ENCODE data around the gene SMARCA5. TPM values are rescaled to one million over a fixed set of nuclear protein-coding genes. Genes with fewer than 3 reads are reported as not detected.
"Not testable (repeated sequence)": the region's sequence is repeated elsewhere in the genome, so short reads cannot be mapped to it uniquely, and the experiment has no call there.

Gene SMARCA5
- total RNA-seq, 2 donors from 2014 or later, result 29.1 to 33.3 TPM

GRCh38 chr4:143524211-143524610 lies 10.7 kb downstream of the SMARCA5 start:
- no peak for ATAC-seq
- intact Hi-C loops (cut with DNase I, micrococcal nuclease), result no loop called here
- no peak for DNase-seq

- intact Hi-C loops (cut with DNase I, micrococcal nuclease); ATAC-seq; DNase-seq: not testable (repeated sequence)
These were observed 14.5 kb downstream of the SMARCA5 start for GRCh38 chr4:143528046-143528445.

GRCh38 chr4:143531380-143531779 lies 17.9 kb downstream of the SMARCA5 start:
- no peak for ATAC-seq
- intact Hi-C loops (cut with DNase I, micrococcal nuclease), result no loop called here

GRCh38 chr4:143531788-143532491 lies 18.4 kb downstream of the SMARCA5 start:
- intact Hi-C loops (cut with DNase I, micrococcal nuclease), result no loop called here
- ATAC-seq, result no peak

More at GRCh38 chr4:143531380-143531779, 17.9 kb downstream of the SMARCA5 start:
- DNase-seq, result no peak

GRCh38 chr4:143538979-143539669 lies 25.6 kb downstream of the SMARCA5 start:
- ATAC-seq (no peak), DNase-seq (no peak)
- intact Hi-C loops (cut with DNase I, micrococcal nuclease), result no loop called here

More at GRCh38 chr4:143531788-143532491, 18.4 kb downstream of the SMARCA5 start:
- no peak for DNase-seq

GRCh38 chr4:143539670-143540023 lies 26.1 kb downstream of the SMARCA5 start:
- no peak for DNase-seq
- intact Hi-C loops (cut with DNase I, micrococcal nuclease), result no loop called here
- no peak for ATAC-seq

GRCh38 chr4:143549928-143550327 lies 36.4 kb downstream of the SMARCA5 start:
- DNase-seq (no peak), ATAC-seq (no peak)
- intact Hi-C loops (cut with DNase I, micrococcal nuclease), result no loop called here

- intact Hi-C loops (cut with DNase I, micrococcal nuclease), result no loop called here
- ATAC-seq (no peak), DNase-seq (no peak)
These were observed 41.5 kb downstream of the SMARCA5 start for GRCh38 chr4:143554728-143555597.

GRCh38 chr4:143555676-143556075 lies 42.2 kb downstream of the SMARCA5 start:
- DNase-seq (no peak), ATAC-seq (no peak)
- intact Hi-C loops (cut with DNase I, micrococcal nuclease), result no loop called here

- DNase-seq (no peak), ATAC-seq (no peak)
These were observed 44.8 kb downstream of the SMARCA5 start for GRCh38 chr4:143558286-143558685.

GRCh38 chr4:143558823-143559756 lies 45.6 kb downstream of the SMARCA5 start:
- intact Hi-C loops (cut with DNase I, micrococcal nuclease), result no loop called here
- DNase-seq (peak; percentile 82 to 85), ATAC-seq (peak; percentile 94)

More at GRCh38 chr4:143558286-143558685, 44.8 kb downstream of the SMARCA5 start:
- intact Hi-C loops (cut with DNase I, micrococcal nuclease), result no loop called here

- no peak for DNase-seq
- ATAC-seq, result no peak
- intact Hi-C loops (cut with DNase I, micrococcal nuclease), result no loop called here
These were observed 46.2 kb downstream of the SMARCA5 start for GRCh38 chr4:143559757-143560147.

GRCh38 chr4:143564472-143564871 lies 51.0 kb downstream of the SMARCA5 start:
- intact Hi-C loops (cut with DNase I, micrococcal nuclease), result no loop called here
- DNase-seq (no peak), ATAC-seq (no peak)

GRCh38 chr4:143575331-143575730 lies 61.8 kb downstream of the SMARCA5 start:
- intact Hi-C loops (cut with DNase I, micrococcal nuclease), result no loop called here
- DNase-seq (no peak), ATAC-seq (no peak)

GRCh38 chr4:143581331-143581946 lies 67.9 kb downstream of the SMARCA5 start:
- no peak for DNase-seq
- ATAC-seq, result no peak
- intact Hi-C loops (cut with DNase I, micrococcal nuclease), result no loop called here

- DNase-seq (no peak), ATAC-seq (no peak)
- intact Hi-C loops (cut with DNase I, micrococcal nuclease), result no loop called here
These were observed 72.0 kb downstream of the SMARCA5 start for GRCh38 chr4:143585548-143585947.

GRCh38 chr4:143586080-143586479 lies 72.6 kb downstream of the SMARCA5 start:
- ATAC-seq (no peak), DNase-seq (no peak)
- intact Hi-C loops (cut with DNase I, micrococcal nuclease), result no loop called here

- DNase-seq, result no peak
- intact Hi-C loops (cut with DNase I, micrococcal nuclease), result no loop called here
- ATAC-seq, result no peak
These were observed 74.2 kb downstream of the SMARCA5 start for GRCh38 chr4:143587703-143588102.
